PC-3 (cell line): ENCODE measurements around the gene FLG.

Experiments used
- EZH2 ChIP-seq: fragments of 300-600 bp; sonication (generic); IDR thresholded peaks from one replicate; pipeline ENCODE4 v1.6.1; 2017; ENCODE audit warnings: antibody characterized with exemption, mild to moderate bottlenecking, low read length; ENCODE audit not compliant: unreplicated experiment
- TF ChIP-seq, protein P1 (sequence below): fragments of 300-600 bp; sonication (generic); conservative IDR thresholded peaks from 2 replicates; pipeline ENCODE4 v1.5.1; 2017; ENCODE audit warnings: antibody characterized with exemption, low read depth, mild to moderate bottlenecking, low read length

DNA sequence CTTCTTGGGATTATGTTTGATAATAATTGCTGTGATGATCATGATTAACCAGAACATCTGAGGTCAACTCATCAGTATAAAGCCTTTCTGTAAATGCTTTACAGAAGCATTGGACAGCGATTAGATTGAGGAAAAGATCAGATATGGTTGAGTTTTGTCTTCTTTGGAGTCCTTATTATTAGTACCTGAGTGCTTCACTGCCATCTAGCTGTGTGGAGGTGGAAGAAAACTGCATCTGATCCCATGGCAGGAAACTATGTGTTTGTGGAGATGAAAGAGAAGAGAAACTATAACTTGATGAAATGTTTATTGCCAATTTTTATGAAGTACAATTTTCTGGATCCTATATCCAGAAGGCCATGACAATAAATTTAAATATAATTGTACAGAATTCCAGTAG, 23.4 kb upstream of the FLG start:
- TF ChIP-seq, protein P1, sequence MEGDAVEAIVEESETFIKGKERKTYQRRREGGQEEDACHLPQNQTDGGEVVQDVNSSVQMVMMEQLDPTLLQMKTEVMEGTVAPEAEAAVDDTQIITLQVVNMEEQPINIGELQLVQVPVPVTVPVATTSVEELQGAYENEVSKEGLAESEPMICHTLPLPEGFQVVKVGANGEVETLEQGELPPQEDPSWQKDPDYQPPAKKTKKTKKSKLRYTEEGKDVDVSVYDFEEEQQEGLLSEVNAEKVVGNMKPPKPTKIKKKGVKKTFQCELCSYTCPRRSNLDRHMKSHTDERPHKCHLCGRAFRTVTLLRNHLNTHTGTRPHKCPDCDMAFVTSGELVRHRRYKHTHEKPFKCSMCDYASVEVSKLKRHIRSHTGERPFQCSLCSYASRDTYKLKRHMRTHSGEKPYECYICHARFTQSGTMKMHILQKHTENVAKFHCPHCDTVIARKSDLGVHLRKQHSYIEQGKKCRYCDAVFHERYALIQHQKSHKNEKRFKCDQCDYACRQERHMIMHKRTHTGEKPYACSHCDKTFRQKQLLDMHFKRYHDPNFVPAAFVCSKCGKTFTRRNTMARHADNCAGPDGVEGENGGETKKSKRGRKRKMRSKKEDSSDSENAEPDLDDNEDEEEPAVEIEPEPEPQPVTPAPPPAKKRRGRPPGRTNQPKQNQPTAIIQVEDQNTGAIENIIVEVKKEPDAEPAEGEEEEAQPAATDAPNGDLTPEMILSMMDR = peak; percentile 70
- TF ChIP-seq EZH2 = no peak
